ENCODE data around the gene HTR4. TPM values are rescaled to one million over a fixed set of nuclear protein-coding genes. Genes with fewer than 3 reads are reported as not detected.
"Not testable (repeated sequence)": the region's sequence is repeated elsewhere in the genome, so short reads cannot be mapped to it uniquely, and the experiment has no call there.

HTR4 gene
- total RNA-seq, 1 donor from 2014 or later: not detected

- no peak for DNase-seq (ENCODE audit: low spot score)
- Mint-ChIP-seq H3K4me3 (ENCODE audit: unreplicated experiment) (no peak overlapping the region), H3K9me3 (ENCODE audit: low read depth) (no peaks in the 10 kb centered on the region), H3K27me3 (ENCODE audit: low read depth) (peaks cover 14% of the 10 kb centered on the region), H3K36me3 (ENCODE audit: low read depth) (no peaks in the 10 kb centered on the region), H3K4me1 (ENCODE audit: low read depth) (no peaks in the 10 kb centered on the region), H3K27ac (ENCODE audit: unreplicated experiment) (no peak overlapping the region)
- no peak for TF ChIP-seq CTCF (IDR thresholded peaks at IDR 0.05)
These were observed 27.1 kb upstream of the HTR4 start for GRCh38 chr5:148681157-148682057.

GRCh38 chr5:148673704-148674103, 19.4 kb upstream of the HTR4 start:
- not testable (repeated sequence) for DNase-seq (ENCODE audit: low spot score); H3K27ac Mint-ChIP-seq (ENCODE audit: unreplicated experiment); H3K4me3 Mint-ChIP-seq (ENCODE audit: unreplicated experiment); H3K9me3 Mint-ChIP-seq (ENCODE audit: low read depth); H3K36me3 Mint-ChIP-seq (ENCODE audit: low read depth); H3K4me1 Mint-ChIP-seq (ENCODE audit: low read depth); H3K27me3 Mint-ChIP-seq (ENCODE audit: low read depth)

- H3K36me3 Mint-ChIP-seq (ENCODE audit: low read depth): no peaks in the 10 kb centered on the region
- H3K4me3 Mint-ChIP-seq (ENCODE audit: unreplicated experiment): no peak overlapping the region
- H3K9me3 Mint-ChIP-seq (ENCODE audit: low read depth): no peaks in the 10 kb centered on the region
- H3K27ac Mint-ChIP-seq (ENCODE audit: unreplicated experiment): no peak overlapping the region
- H3K27me3 Mint-ChIP-seq (ENCODE audit: low read depth): peaks cover 9% of the 10 kb centered on the region
- no peak for DNase-seq (ENCODE audit: low spot score)
- no peaks in the 10 kb centered on the region for H3K4me1 Mint-ChIP-seq (ENCODE audit: low read depth)
- TF ChIP-seq CTCF (IDR thresholded peaks at IDR 0.05): no peak
These were observed 12.0 kb upstream of the HTR4 start for GRCh38 chr5:148666353-148666752.

GRCh38 chr5:148665431-148665830, 11.1 kb upstream of the HTR4 start:
- H3K27me3 Mint-ChIP-seq (ENCODE audit: low read depth): peaks cover 15% of the 10 kb centered on the region
- TF ChIP-seq CTCF (IDR thresholded peaks at IDR 0.05): no peak
- H3K9me3 Mint-ChIP-seq (ENCODE audit: low read depth): no peaks in the 10 kb centered on the region
- DNase-seq (ENCODE audit: low spot score): no peak
- no peak overlapping the region for H3K27ac Mint-ChIP-seq (ENCODE audit: unreplicated experiment)
- H3K4me3 Mint-ChIP-seq (ENCODE audit: unreplicated experiment): no peak overlapping the region
- H3K36me3 Mint-ChIP-seq (ENCODE audit: low read depth): no peaks in the 10 kb centered on the region
- H3K4me1 Mint-ChIP-seq (ENCODE audit: low read depth): no peaks in the 10 kb centered on the region

GRCh38 chr5:148663509-148663908, 9.2 kb upstream of the HTR4 start:
- no peak overlapping the region for H3K4me3 Mint-ChIP-seq (ENCODE audit: unreplicated experiment)
- no peak for TF ChIP-seq CTCF (IDR thresholded peaks at IDR 0.05)
- no peak for DNase-seq (ENCODE audit: low spot score)
- no peaks in the 10 kb centered on the region for H3K4me1 Mint-ChIP-seq (ENCODE audit: low read depth)
- H3K27me3 Mint-ChIP-seq (ENCODE audit: low read depth): peaks cover 28% of the 10 kb centered on the region
- H3K36me3 Mint-ChIP-seq (ENCODE audit: low read depth): no peaks in the 10 kb centered on the region
- H3K27ac Mint-ChIP-seq (ENCODE audit: unreplicated experiment): no peak overlapping the region
- no peaks in the 10 kb centered on the region for H3K9me3 Mint-ChIP-seq (ENCODE audit: low read depth)

- no peak for TF ChIP-seq CTCF (IDR thresholded peaks at IDR 0.05)
- Mint-ChIP-seq H3K4me1 (ENCODE audit: low read depth) (no peaks in the 10 kb centered on the region), H3K27ac (ENCODE audit: unreplicated experiment) (no peak overlapping the region), H3K4me3 (ENCODE audit: unreplicated experiment) (no peak overlapping the region), H3K27me3 (ENCODE audit: low read depth) (peaks cover 42% of the 10 kb centered on the region), H3K9me3 (ENCODE audit: low read depth) (no peaks in the 10 kb centered on the region), H3K36me3 (ENCODE audit: low read depth) (peaks cover 1% of the 10 kb centered on the region)
- no peak for DNase-seq (ENCODE audit: low spot score)
These were observed 6.0 kb upstream of the HTR4 start for GRCh38 chr5:148660346-148660660.

All from chondrocyte (in vitro differentiated cells).